T47D (cell line): ENCODE results near the gene LRRC70.
"Not testable (repeated sequence)": the region's sequence is repeated elsewhere in the genome, so short reads cannot be mapped to it uniquely, and the experiment has no call there.

Source experiments
- DNase-seq, 2 experiments: peaks; one replicate each; pipeline versions ENCODE4 v3.0.0 to v3.0.0-alpha.2; 2011 to 2012; ENCODE audit warnings: low read depth in 1 of 2, low spot score in 1 of 2
- JUND ChIP-seq: IDR thresholded peaks from 2 replicates; pipeline ENCODE4 v1.6.1; 2012; ENCODE audit warnings: low read depth
- in situ Hi-C: cut with HindIII; loops from 2 replicates; pipeline ENCODE4 v1.10.0; 2016; ENCODE audit warnings: low sequenced_read_pairs, low pct_unique_long_range_greater_than_20kb

Gene LRRC70

DNA sequence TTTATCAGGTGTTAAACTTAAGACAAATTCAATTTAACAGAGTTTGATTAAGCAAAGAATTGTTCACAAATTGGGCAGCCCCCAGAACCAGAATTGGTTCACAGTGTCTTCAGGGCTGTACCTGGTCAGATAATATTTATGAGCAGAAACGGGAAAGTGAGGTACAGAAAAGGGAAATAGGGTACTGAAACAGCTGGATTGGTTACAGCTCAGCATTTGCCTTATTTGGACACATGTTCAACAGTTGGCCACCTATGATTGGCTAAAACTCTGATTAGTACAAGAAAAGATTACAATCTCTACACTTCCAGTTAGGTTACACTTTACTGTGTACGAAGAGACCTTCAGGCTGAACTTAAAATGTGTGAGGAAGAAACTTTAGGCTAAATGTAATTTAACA is 18.7 kb downstream of the LRRC70 start:
- TF ChIP-seq JUND = no peak
- in situ Hi-C loops = no loop called here
- DNase-seq = no peak

DNA sequence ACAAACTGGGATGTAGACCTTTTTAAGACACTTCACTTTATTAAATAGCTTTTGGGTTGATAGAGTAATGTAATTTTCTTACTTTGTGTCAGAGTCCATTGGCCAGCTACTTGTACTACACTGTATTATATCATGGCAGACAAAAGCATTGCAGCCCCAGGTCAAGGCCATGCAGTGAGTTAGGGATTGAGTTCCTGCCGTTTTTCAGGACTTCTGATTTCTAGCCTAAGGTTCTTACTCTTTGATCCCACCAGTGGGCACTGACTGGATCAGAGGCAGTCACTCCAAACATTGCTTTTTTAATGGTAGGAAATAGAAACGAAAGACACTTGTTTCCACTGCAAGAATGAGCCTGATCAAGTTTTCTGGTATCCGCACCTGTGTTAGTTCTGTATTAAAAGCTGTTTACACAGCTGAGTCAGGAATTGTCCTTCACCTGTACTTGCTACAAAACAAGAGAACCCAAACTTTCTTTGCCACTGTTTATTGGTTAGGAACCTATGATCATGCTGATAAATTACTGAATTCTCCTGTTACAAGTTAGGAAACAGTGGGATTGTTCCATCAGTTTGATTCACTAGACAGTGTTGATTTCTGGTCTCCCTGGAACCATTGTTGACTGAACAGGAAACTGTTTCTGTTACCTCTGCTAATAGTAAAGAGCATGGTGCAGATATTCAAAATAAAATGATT is 22.1 kb downstream of the LRRC70 start:
- DNase-seq = peak; percentile 5 to 76
- no peak for TF ChIP-seq JUND
- in situ Hi-C loops = no loop called here

DNA sequence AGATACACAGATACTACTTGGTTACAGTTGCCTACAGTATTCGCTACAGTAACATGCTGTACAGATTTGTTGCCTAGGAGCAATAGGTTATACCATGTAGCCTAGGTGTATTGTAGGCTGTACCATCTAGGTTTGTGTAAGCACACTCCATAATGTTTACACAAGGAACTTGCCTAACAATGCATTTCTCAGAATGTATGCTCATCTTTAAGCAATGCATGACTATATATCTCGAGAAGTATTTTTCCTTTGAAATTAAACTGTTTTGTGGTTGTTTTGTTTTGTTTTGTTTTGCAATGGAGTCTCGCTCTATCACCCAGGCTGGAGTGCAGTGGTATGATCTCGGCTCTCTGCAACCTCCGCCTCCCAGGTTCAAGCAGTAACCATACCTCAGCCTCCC is 25.3 kb downstream of the LRRC70 start:
- in situ Hi-C loops = no loop called here
- no peak for TF ChIP-seq JUND
- DNase-seq = peak in 1 of 2 experiments; percentile 38

DNA sequence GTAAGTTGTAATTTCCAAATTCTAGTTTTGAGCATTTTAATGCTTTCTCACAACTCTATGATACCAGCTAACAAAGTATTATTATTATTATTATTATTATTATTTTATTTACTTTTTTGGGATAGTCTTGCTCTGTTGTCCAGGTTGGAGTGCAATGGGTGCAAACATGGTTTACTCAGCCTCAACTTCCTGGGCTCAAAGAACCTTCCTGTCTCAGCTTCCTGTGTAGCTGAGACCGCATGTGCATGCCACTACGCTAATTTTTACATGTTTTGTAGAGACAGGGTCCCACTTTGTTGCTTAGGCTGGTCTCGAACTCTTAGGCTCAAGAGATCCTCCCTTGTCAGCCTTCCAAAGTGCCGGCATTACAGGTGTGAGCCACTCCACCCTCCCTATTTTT is 27.0 kb downstream of the LRRC70 start:
- in situ Hi-C loops = no loop called here
- TF ChIP-seq JUND = no peak
- DNase-seq = no peak

DNA sequence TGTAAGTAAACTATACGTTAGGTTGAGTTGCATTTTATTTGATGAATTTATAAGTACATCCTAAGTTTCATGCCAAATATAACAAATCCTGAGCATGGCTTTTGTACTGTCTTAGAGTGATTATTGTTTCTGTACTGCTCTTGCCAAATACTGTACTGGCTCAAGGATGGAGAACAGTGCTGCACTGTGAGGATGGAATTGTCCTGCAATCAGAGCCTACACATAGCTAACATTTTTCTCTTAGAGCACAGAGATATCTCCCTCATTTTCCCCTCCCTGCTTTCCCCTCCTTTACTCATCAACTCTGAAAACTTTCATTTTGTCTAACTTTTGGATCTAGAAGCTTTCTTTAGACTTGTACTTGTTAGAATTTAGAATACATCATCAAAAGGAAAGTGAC is 28.3 kb downstream of the LRRC70 start:
- no peak for DNase-seq
- TF ChIP-seq JUND = no peak
- in situ Hi-C loops = no loop called here

DNA sequence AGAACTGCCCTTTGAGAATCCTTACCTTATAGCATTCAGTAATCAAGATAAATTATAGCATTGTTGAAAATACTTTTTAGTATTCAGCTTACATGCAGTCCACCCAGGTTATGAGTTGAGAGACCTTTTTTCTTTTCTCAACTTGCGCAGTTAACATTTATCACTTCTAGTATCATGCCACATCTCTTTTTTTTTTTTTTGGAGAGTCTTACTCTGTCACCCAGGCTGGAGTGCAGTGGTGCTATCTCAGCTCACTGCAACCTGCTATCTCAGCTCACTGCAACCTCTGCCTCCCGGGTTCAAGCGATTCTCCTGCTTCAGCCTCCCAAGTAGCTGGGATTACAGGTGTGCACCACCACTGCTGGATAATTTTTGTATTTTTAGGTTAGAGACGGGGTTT is 29.0 kb downstream of the LRRC70 start:
- in situ Hi-C loops = no loop called here
- TF ChIP-seq JUND = no peak
- DNase-seq = no peak

DNA sequence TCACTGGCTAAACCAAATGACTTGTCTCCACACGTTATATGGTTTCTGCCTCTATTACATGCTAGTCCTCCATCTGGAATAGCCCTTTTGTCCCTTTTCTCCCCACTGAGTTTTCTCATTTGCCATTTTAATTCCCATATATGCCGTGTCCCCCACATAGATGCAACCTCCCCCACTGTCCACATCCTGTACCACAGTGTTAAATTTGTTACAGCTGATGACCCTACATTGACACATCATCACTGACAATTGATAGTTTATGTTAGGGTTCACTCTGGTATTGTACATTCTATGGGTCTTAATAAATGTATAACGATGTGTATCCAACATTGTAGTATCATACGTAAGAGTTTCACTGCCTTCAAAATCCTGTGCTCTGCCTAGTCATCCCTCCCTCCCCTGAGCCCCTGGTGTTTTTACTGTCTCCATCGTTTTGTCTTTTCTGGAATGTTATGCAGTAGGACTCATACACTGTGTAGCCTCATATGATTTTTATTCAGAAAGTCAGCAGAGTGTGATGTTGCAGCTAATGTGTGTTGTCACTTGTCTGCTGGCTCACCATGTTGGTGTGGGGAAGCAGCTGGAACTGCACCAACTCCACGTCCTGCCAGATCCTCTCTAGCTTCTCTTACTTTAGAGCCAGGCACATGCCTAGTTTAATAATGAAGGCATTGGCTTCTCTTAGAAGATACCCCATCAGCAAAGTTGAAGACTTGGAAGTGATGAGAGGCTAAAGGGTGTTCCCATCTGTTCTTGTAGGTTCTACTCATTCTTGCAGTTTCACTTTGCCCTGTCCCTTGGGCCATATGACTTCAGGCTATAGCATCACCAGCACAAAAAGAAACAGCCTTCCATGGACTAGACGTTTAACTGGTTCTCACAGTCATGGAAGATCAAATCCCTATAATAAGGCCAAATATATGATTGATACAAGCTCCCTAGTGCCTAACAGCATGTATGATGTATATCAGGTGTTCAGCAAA is 30.2 kb downstream of the LRRC70 start:
- in situ Hi-C loops = no loop called here

DNA sequence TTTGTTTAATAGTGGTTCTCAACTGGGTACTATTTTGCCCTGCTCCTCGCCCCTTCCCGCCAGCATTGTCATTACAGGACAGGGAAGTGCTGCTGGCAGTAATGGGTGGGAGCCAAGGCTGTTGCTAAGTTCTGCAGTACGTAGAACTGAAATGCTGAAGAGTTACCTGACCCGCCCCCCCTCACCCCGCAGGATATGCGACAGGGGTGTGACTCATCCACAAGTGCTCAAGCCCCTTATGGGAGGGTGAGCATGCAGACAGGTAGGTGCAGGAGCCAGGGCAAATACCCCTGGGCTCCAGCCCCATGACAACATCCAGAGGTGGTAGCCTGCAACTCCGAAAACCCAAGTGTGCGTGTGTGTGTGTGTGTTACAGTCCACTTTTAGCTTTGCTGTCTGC is 35.7 kb downstream of the LRRC70 start:
- in situ Hi-C loops = no loop called here
- no peak for DNase-seq
- TF ChIP-seq JUND = no peak

More for the DNA sequence above, 30.2 kb downstream of the LRRC70 start:
- no peak for DNase-seq
- no peak for TF ChIP-seq JUND

DNA sequence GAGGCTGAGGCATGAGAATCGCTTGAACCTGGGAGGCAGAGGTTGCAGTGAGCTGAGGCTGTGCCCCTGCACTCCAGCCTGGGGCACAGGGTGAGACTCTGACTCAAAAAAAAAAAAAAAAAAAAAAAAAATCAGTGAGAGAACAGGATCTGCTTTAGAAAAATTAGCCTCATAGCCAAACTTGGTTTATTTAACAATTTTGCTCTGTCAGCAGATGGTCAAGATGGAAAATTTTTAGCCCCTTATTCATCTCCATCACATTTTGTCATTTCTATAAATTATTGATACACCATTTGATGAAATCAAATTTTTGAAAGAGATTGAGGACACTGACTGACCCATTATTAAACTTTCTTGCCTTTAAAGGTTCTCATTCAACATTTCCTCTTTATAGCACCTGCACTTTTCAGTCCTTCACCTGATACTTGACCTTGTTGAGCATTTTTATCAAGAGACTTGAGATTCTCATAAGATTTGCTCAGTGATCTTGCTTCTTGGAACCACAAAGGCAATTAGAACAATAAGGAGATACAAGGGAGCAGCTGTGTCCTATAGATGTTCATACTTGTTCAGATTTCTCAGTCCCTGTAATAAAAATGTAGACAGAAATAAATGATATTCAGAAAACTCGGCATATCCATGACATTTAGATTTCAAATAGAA is 38.1 kb downstream of the LRRC70 start:
- in situ Hi-C loops = no loop called here

DNA sequence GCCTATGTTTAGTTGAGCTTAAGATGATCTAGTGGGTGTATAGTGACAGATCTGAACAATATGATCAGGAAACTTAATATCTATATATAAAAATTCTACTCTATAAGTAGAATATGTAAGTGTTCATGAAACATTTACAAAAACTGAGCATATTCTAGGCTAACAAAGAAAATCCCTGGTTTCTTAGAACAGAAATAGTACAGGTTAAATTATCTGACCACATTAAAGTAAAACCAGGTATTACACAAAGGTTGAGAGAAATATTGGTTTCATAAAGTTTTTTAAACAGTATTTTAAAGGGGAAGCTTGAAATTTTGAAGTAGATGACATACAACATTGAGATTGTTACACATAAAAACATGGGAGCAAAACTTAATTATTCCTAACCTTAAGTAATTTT is 39.3 kb downstream of the LRRC70 start:
- no peak for TF ChIP-seq JUND
- in situ Hi-C loops = no loop called here
- no peak for DNase-seq

More for the DNA sequence above, 38.1 kb downstream of the LRRC70 start:
- no peak for TF ChIP-seq JUND
- no peak for DNase-seq

DNA sequence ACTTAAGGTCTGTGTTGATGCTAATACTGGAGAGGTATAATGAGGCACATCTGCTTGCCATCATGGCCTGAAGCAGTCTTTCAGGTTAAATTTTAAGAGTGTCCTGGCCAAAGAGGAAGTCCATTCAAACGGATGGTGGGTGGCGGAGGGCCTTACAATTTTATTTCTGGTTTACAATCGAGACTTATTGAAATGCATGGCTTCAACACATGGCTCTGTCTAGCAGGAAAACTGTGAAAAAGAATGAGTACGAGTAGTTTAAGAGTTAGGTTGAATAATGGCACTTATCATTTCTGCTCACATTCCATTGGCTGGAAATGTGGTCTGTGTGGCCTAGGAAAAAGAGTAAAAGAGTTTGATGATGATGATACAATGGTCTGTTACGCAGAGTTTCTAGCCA is 42.1 kb downstream of the LRRC70 start:
- no peak for DNase-seq
- TF ChIP-seq JUND = no peak
- in situ Hi-C loops = no loop called here

DNA sequence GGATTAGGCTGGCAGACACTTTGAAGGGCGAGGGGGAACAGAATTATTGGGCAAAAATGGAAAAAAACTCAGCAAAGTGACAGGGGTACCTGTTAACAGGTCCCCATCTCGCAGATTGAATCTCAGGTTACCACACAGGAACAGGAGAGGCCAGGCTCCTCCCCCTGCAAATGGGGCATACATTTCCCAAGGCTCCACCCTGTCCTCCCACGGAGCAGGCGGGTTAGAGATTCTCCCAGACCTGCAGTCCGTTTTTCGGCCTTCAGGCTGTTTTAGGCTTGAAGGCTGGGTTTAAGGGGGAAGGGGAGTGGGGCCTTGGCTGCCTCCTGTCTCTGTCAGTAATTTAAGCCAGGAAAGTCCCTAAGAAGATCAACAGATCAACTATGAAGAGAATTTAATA is 42.7 kb downstream of the LRRC70 start:
- no peak for DNase-seq
- in situ Hi-C loops = no loop called here
- TF ChIP-seq JUND = no peak

DNA sequence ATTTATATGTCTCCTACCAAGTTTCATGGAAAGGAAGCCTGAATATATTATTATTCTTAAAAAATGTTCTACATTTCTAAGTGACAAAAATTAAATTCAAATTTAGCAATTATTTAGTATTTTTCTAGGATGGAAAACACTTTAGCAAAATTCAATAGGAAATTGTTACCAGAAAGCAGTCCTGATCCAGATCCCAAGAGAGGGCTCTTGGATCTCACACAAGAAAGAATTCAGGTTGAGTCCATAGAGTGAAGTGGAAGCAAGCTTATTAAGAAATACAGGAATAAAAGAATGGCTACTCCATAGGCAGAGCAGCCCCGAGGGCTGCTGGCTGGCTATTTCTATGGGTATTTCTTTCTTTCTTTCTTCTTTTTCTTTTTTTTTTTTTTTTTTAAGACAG is 44.7 kb downstream of the LRRC70 start:
- in situ Hi-C loops = no loop called here
- TF ChIP-seq JUND = no peak
- no peak for DNase-seq

DNA sequence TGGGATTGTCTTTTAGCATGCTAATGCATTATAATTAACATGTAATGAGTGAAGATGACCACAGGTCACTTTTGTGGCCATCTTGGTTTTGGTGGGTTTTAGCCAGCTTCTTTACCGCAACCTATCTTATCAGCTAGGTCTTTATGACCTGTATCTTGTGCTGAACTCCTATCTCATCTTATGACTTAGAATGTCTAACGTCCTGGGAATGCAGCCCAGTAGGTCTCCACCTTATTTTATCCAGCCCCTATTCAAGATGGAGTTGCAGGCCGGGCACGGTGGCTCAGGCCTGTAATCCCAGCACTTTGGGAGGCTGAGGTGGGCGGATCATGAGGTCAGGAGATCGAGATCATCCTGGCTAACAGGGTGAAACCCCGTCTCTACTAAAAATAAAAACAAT is 45.8 kb downstream of the LRRC70 start:
- DNase-seq, in situ Hi-C loops: not testable (repeated sequence)
